Measurements from ENCODE around the gene SPATA31D1.

SPATA31D1 gene

DNA sequence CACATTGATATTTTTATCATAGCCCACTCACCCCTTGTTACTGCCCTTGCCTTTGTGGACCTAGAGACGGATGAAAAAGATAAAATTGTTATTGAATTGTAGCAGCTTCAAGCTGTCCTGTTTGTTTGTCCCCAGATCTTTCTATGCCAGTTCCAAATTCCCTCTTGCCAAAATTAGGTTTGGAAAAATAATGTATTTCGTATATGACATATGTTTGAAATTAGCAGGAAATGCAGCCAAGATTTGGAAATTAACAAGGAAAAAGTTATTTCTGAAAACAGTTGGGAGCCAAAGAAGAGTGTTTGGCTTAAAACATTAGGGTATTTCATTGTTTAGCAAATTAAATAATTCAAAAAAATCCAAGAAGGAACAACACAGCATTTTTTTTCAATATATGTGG lies 33.5 kb downstream of the SPATA31D1 start:
- DNase-seq (ENCODE audit: low read depth in 2 of 2), result no peak

DNA sequence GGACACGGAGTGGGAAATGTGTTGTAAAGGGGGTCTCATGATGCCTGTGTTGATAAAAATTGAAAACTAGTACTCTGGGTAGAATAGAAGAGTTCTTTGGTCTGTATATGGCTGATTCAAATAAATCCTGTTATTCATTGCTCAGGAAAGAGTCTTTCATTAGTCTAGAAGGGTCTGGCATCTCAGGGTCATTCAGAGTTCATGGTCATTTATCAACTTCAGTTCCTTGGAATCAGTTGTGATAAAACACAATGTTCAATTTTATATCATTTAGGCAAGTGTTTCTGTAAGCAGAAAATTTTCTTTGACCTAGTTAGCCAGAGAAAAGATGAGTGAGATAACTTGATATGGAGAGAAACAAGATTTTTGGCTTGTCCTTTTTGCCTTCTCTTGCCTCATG lies 36.3 kb downstream of the SPATA31D1 start:
- no peak for DNase-seq (ENCODE audit: low read depth in 2 of 2)

DNA sequence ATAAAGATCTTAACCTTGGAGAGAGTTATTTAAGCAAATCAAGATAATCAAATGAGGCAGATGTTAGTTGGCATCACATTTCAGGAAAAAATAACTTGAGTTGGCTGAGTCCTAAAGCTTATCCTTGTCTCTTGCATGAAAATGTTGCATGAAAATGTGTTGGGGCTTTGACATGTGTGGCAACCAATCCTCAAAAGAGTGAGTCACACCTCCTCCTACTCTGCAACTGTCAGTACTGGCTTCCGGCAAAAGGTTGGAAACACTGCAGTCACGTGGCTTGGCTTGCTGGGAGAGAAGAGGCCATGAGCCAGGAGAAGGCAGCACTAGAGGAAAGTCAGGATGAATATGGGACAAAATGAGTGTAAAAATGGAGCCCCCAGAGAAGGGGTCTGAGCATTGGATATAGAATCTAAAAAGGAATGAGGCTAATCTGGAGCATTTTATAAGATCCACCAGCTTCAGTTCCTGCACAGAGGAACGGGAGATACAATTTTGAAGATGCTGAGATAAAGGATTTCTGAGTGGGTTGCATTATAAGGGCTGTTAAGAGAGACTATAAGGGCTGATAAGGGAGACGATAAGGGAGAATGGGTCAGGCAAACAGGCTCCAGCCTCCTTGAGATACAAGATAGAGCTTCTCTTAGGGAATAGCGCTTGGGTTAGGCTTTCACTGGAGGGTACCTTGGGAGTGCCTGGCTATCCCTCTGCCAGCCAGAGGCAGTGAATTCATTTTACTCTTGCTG lies 43.1 kb downstream of the SPATA31D1 start:
- DNase-seq (ENCODE audit: low read depth in 2 of 2), result no peak

DNA sequence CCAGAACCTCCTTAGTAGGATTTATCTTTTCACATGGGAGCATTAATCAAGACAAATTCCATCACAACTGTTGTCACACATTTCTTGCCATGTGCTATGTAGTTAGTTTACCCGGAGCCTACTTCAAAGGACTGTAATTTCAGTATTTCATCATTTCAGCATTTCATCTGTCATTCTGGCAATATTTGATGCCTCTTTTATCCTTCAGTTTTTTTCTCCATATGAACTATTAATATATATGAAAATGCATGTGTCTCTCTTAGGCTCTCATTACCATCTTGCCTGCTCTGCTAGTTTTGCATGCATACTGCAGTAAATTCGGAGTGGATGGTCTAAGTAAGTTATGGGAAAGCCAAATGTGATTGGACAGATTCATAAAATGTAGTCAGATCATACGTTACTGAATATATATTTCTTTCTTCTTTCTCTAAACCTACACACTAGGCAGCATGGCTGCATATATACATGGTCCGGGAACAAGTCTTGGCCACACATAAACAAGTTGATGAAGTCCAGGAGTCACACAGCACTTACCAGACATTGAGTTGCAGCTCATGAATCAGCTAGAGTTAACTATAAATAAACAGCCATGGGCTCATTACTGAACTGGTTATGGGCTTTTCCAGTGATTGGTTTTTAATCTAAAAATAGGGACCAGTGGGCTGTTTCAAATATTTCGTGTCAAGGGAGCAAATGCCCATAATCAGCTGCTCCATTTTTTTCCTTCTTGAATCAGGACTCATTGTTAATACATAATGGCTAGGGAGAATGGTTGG lies 46.6 kb downstream of the SPATA31D1 start:
- no peak for DNase-seq (ENCODE audit: low read depth in 2 of 2)

DNA sequence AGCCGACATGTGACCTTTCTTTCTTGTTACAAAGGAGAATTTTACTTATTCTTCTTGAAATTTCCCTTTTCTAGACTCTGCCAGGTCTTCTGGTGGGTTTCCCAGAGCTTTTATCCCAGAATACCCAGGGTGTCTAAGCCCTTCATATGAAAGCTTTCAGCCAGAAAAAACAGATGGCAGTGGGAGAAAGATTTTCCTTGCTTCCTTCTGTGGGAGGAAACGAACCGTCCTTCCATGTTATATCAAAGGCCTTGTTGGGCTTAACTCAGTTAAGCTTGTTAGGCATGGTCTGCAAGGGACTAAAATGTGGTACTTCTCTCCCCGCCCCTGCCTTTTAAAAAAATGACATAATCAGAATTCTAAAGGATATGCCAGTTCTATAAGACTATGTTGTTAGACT lies 47.5 kb downstream of the SPATA31D1 start:
- no peak for DNase-seq (ENCODE audit: low read depth in 2 of 2)

DNA sequence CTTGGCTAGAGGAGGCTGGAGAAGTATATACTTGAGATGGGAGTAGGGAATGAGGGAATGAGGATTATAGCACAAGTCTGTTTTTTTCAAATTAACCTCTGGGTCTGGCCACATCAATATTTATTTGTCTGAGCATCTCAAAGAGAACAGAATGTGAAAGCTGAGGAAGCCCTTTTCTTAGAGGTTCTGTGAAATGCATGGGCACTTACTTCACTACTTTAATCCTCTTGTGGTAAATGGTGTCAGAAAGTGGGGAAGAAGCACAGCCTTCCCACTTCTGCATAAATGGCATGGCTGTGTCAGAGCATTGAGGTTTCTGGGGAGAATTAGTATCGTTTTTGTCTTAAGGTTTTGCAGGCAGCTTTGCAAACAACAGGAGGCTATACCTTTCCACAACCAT lies 48.6 kb downstream of the SPATA31D1 start:
- no peak for DNase-seq (ENCODE audit: low read depth in 2 of 2)

DNA sequence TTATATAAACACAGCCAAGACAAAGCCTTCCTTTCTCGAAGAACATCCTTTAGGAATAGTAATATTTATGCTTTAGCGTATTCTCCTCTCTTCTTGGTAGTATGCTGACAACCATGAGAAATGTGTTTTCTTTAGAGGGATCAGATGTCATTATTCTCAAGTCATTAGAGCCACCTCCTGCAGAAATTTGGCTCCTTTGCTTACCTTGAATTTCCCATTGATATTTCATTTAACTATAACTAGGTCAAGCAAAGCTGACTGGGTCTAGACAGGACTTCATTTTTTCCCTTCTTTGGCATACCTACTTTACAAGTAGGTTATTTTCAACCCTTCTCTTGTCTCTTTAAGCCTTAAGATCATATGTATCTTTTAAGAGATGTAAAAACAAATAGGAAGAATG lies 50.3 kb downstream of the SPATA31D1 start:
- DNase-seq (ENCODE audit: low read depth in 2 of 2), result no peak
